Fibroblast of villous mesenchyme (primary cell): ENCODE results near the gene PRX. TPM values are rescaled to one million over a fixed set of nuclear protein-coding genes. Genes with fewer than 3 reads are reported as not detected.
"Not testable (repeated sequence)": the region's sequence is repeated elsewhere in the genome, so short reads cannot be mapped to it uniquely, and the experiment has no call there.

Experiments
- DNase-seq: peaks from one replicate; pipeline ENCODE4 v3.0.0-alpha.2; 2010; ENCODE audit warnings: low read depth
- H3K4me3 ChIP-seq: 2 replicates; pipeline ENCODE4 v1.5.1; 2011; ENCODE audit warnings: low read depth, mild to moderate bottlenecking, low read length
- total RNA-seq: library from RNA; depleted of rRNA; stranded (reverse); fragments of >200 nt; gene quantifications from 2 replicates; pipeline ENCODE4 v1.2.3, GENCODE V29; 2012
- TF ChIP-seq, protein P1 (sequence below): IDR thresholded peaks from 2 replicates; pipeline ENCODE4 v1.5.1; 2012; ENCODE audit warnings: low read depth, mild to moderate bottlenecking, low read length; ENCODE audit not compliant: insufficient read depth

Gene PRX
- total RNA-seq, 1 donor, result 0.86 TPM

DNA sequence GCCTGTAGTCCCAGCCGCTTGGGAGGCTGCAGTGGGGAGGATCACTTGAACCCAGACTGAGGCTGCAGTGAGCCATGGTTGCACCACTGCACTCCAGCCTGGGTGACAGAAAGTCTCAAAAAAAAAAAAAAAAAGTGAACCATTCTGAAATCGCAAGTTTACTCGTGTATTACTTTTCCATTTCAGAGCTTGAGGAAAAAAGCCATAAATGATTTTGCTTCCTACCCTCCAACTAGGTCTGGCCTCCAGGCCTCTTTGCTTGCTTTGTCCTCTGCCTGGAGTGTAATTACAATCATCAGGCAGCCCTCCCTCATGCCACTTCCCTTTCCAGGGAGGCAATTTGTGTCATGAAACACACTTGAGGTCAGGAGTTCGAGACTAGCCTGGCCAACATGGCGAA, 43.9 kb upstream of the PRX start:
- no peak for DNase-seq
- no peak overlapping the region for H3K4me3 ChIP-seq
- TF ChIP-seq, protein P1, sequence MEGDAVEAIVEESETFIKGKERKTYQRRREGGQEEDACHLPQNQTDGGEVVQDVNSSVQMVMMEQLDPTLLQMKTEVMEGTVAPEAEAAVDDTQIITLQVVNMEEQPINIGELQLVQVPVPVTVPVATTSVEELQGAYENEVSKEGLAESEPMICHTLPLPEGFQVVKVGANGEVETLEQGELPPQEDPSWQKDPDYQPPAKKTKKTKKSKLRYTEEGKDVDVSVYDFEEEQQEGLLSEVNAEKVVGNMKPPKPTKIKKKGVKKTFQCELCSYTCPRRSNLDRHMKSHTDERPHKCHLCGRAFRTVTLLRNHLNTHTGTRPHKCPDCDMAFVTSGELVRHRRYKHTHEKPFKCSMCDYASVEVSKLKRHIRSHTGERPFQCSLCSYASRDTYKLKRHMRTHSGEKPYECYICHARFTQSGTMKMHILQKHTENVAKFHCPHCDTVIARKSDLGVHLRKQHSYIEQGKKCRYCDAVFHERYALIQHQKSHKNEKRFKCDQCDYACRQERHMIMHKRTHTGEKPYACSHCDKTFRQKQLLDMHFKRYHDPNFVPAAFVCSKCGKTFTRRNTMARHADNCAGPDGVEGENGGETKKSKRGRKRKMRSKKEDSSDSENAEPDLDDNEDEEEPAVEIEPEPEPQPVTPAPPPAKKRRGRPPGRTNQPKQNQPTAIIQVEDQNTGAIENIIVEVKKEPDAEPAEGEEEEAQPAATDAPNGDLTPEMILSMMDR, result no peak

DNA sequence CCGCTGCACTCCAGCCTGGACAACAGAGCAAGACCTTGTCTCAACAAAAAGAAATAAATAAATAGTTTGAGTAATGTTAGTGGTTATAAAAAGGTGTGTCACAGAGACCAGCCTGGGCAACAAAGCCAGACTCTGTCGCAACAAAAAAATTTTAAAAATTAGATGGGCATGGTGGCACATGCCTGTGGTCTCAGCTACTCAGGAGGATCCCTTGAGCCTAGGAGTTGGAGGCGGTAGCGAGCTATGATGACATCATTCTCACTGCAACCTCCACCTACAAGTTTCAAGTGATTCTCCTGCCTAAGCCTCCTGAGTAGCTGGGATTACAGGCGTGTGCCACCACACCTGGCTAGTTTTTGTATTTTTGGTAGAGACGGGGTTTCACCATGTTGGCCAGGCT, 40.8 kb upstream of the PRX start:
- H3K4me3 ChIP-seq, DNase-seq: not testable (repeated sequence)

DNA sequence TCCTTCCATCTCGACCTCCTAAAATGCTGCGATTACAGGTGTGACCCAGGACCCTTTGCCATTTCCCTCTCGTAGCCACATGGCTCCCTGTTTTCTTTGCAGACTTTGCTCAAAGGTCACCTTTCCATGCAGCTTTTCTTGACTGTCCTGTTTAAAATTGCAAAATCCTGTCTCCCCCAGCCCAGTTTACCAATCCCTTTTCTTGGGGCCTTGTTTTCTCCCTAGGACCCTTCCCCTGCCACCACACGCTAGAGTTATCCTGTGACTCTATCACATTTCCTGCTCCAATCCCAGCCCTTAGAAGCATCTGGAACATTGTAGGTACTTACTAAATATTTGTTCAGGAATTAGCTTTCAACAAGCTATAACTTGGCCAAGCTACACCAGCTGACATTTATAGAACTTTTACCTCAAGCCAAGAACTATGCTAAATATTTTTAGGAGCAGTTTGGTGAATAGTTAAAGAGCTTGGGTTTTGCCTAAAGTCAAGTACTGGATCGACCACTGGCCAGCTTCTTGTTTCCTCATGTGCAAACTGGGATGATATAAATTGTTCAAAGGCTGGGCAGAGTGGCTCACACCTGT, 40.1 kb upstream of the PRX start:
- H3K4me3 ChIP-seq, result no peak overlapping the region
- DNase-seq, result no peak
- TF ChIP-seq, protein P1, result no peak

DNA sequence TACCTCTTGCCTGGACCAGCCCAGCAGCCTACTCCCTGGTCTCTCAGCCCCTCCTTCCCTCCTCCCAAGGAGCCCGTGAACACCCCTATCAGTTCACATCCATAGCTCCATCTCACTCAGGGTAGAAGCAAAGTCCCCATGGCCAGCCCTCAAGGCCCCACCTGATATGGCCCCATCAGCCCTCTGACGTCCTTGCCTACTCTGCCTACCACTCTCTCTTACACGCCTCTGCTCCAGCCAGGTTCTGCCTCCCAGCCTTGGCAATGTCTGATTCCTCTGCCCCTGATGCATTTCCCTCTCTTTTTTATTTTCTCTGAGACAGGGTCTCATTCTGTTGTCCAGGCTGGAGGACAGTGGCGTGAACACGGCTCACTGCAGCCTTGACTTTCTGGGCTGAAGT, 38.8 kb upstream of the PRX start:
- DNase-seq, result no peak
- TF ChIP-seq, protein P1, result no peak

DNA sequence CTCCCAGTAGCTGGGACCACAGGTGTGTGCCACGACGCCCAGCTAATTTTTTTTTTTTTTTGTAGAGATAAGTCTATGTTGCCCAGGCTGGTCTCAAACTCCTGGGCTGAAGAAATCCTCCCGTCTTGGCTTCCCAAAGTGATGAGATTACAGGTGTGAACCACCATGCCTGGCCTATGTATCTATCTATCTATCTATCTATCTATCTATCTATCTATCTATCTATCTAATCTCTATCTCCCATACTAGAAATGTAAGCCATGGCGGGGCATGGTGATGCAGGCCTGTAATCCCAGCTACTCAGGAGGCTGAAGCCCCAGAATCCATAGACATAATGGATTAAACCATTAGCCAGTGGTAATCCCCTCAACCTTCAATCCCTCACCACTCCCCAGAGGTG, 37.5 kb upstream of the PRX start:
- TF ChIP-seq, protein P1, result no peak
- no peak overlapping the region for H3K4me3 ChIP-seq
- DNase-seq, result no peak

More for the DNA sequence above, 38.8 kb upstream of the PRX start:
- H3K4me3 ChIP-seq, result no peak overlapping the region

DNA sequence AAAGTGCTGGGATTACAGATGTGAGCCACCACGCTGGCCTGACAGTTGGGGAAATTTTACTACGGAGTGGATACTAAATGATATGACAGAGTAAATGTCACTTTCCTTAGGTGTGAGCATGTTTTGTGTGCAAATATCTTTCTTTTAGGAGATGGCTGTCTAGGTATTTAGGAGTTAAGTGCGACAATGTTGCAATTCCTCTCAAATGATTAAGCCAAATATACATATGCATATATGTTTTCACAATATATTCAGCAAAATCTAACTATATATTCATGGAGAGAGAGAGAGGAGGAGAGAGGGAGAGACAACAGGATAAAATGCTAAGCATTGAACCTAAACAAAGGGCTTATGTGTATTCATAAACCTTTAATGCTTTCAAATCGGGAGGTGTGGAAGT, 36.3 kb upstream of the PRX start:
- no peak for DNase-seq
- TF ChIP-seq, protein P1, result no peak
- no peak overlapping the region for H3K4me3 ChIP-seq

DNA sequence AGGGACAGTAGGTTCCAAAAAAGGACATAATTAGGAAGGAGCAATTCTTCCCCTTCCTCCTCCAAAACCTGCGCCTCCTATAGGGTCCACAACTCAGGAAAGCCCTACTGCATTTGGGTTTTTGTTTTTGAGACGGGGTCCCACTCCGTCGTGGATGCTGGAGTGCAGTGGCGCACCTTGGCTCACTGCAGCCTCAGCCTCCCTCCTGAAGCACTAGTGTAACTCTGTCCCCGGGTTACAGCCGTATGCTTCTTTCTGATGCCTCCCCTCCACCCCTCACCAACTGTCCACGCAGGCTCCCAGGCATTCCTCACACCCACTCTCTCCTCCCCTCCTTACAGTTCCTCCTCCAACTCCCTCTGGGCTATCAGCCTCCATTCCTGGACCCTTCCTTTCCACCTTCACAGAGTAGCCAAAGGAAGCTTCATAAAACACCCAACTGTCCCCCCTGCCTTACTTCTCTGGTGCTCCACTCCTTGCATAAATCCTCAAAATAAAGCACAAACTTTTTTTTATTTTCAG, 33.1 kb upstream of the PRX start:
- H3K4me3 ChIP-seq, result no peak overlapping the region
- DNase-seq, result no peak
- TF ChIP-seq, protein P1, result no peak
